Neutrophil (primary cell): Measurements from ENCODE around the gene URB1.
"Not testable (repeated sequence)": the region's sequence is repeated elsewhere in the genome, so short reads cannot be mapped to it uniquely, and the experiment has no call there.

Experiments used
- H3K27ac ChIP-seq: fragments of 200-600 bp; sonication (generic); 2 replicates; pipeline ENCODE4 v1.5.1; 2016; ENCODE audit warnings: mild to moderate bottlenecking, moderate library complexity
- H3K27me3 ChIP-seq: fragments of 200-600 bp; sonication (generic); 2 replicates; pipeline ENCODE4 v1.6.0; 2016; ENCODE audit warnings: mild to moderate bottlenecking
- H3K36me3 ChIP-seq: fragments of 200-600 bp; sonication (generic); 2 replicates; pipeline ENCODE4 v1.5.1; 2017
- H3K4me1 ChIP-seq, 2 experiments: fragments of 200-600 bp in 1 of 2; sonication (generic) in 1 of 2; 1 replicate in 1 of 2; 2 replicates in 1 of 2; pipeline versions ENCODE4 v1.5.1 to v1.6.1; 2013 to 2016; ENCODE audit warnings: low read depth in 1 of 2, low read length in 1 of 2, mild to moderate bottlenecking in 1 of 2, moderate library complexity in 1 of 2; ENCODE audit not compliant: control insufficient read depth in 1 of 2, insufficient read depth in 1 of 2
- H3K4me3 ChIP-seq, 2 experiments: fragments of 200-600 bp in 1 of 2; sonication (generic) in 1 of 2; 1 replicate in 1 of 2; 2 replicates in 1 of 2; pipeline ENCODE4 v1.5.1; 2013 to 2016; ENCODE audit warnings: low read depth in 1 of 2, low read length in 1 of 2, mild to moderate bottlenecking in 1 of 2, moderate library complexity in 1 of 2
- H3K9me3 ChIP-seq: fragments of 200-600 bp; sonication (generic); 2 replicates; pipeline ENCODE4 v1.5.1; 2016
- TF ChIP-seq, protein P1 (sequence below): fragments of 200-600 bp; sonication (generic); IDR thresholded peaks from 2 replicates; pipeline ENCODE4 v1.5.1; 2016; ENCODE audit warnings: antibody characterized with exemption

The URB1 gene

GRCh38 chr21:32311621-32312020 is 81.2 kb downstream of the URB1 start:
- Histone ChIP-seq H3K4me1 (no peaks in the 10 kb centered on the region), H3K27ac (no peak overlapping the region), H3K36me3 (peaks cover 9% of the 10 kb centered on the region)

GRCh38 chr21:32310976-32311375 is 81.8 kb downstream of the URB1 start:
- not testable (repeated sequence) for H3K36me3 ChIP-seq, H3K9me3 ChIP-seq, H3K27me3 ChIP-seq, H3K27ac ChIP-seq, H3K4me1 ChIP-seq, H3K4me3 ChIP-seq

More at GRCh38 chr21:32311621-32312020, 81.2 kb downstream of the URB1 start:
- H3K9me3 ChIP-seq: no peaks in the 10 kb centered on the region
- no peak overlapping the region for H3K4me3 ChIP-seq
- H3K27me3 ChIP-seq: no peaks in the 10 kb centered on the region
- TF ChIP-seq, protein P1, sequence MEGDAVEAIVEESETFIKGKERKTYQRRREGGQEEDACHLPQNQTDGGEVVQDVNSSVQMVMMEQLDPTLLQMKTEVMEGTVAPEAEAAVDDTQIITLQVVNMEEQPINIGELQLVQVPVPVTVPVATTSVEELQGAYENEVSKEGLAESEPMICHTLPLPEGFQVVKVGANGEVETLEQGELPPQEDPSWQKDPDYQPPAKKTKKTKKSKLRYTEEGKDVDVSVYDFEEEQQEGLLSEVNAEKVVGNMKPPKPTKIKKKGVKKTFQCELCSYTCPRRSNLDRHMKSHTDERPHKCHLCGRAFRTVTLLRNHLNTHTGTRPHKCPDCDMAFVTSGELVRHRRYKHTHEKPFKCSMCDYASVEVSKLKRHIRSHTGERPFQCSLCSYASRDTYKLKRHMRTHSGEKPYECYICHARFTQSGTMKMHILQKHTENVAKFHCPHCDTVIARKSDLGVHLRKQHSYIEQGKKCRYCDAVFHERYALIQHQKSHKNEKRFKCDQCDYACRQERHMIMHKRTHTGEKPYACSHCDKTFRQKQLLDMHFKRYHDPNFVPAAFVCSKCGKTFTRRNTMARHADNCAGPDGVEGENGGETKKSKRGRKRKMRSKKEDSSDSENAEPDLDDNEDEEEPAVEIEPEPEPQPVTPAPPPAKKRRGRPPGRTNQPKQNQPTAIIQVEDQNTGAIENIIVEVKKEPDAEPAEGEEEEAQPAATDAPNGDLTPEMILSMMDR: no peak

DNA sequence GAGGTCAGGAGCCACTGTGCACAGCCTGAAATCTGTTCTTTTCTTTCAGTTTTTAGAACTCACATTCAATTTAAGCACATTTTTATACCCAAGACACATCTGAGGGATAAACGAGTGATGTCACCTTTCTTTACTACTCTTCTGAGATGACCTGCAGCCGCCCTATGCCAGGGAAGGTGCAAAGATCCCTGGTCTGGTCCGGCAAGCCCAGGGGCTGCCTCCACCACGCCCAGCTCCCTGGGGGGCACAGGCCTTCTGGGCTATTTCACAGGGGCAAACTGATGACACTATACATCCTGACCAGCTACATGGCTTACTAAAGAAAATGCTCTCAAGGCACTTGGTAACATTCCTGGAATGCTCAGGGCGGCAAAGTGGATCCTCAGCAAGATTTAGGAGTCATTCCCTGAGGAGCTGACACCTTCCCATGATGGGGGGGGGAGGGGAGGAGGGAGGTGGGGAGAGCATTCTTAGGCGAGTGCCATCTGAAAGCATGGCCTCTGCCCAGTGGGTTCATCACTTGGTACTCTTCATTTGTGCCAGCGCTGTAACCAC is 82.8 kb downstream of the URB1 start:
- Histone ChIP-seq H3K4me1 (no peaks in the 10 kb centered on the region), H3K36me3 (no peaks in the 10 kb centered on the region), H3K27me3 (no peaks in the 10 kb centered on the region), H3K9me3 (no peaks in the 10 kb centered on the region), H3K4me3 (no peak overlapping the region), H3K27ac (no peak overlapping the region)
- TF ChIP-seq, protein P1: no peak

- no peaks in the 10 kb centered on the region for H3K4me1 ChIP-seq
- no peaks in the 10 kb centered on the region for H3K36me3 ChIP-seq
- TF ChIP-seq, protein P1: no peak
- H3K4me3 ChIP-seq: no peak overlapping the region
- H3K27ac ChIP-seq: no peak overlapping the region
- H3K27me3 ChIP-seq: no peaks in the 10 kb centered on the region
- no peaks in the 10 kb centered on the region for H3K9me3 ChIP-seq
Observed at GRCh38 chr21:32308696-32309095, 84.1 kb downstream of the URB1 start.

- H3K9me3 ChIP-seq: no peaks in the 10 kb centered on the region
- H3K4me1 ChIP-seq: no peaks in the 10 kb centered on the region
- no peak overlapping the region for H3K27ac ChIP-seq
- H3K4me3 ChIP-seq: no peak overlapping the region
- H3K27me3 ChIP-seq: no peaks in the 10 kb centered on the region
- H3K36me3 ChIP-seq: no peaks in the 10 kb centered on the region
- TF ChIP-seq, protein P1: no peak
Observed at GRCh38 chr21:32307706-32308105, 85.1 kb downstream of the URB1 start.

GRCh38 chr21:32306021-32306780 is 86.6 kb downstream of the URB1 start:
- Histone ChIP-seq H3K9me3 (no peaks in the 10 kb centered on the region), H3K27me3 (no peaks in the 10 kb centered on the region), H3K27ac (no peak overlapping the region), H3K4me1 (no peaks in the 10 kb centered on the region), H3K4me3 (no peak overlapping the region), H3K36me3 (no peaks in the 10 kb centered on the region)
- TF ChIP-seq, protein P1: no peak
